ENCODE data around the gene IGFBP6. TPM values are rescaled to one million over a fixed set of nuclear protein-coding genes. Genes with fewer than 3 reads are reported as not detected.

Gene IGFBP6
- total and polyA plus RNA-seq, 2 donors (not counting 1 experiment from before 2014, with no cell fraction given): 0.30 TPM; not detected in 1

- no peak overlapping the region for H3K27ac Mint-ChIP-seq
- H3K4me1 Mint-ChIP-seq: peaks cover 42% of the 10 kb centered on the region
- 95% methylated on average over 11 of the region's 13 CpGs for WGBS (ENCODE audit: insufficient coverage)
- POLR2A ChIA-PET: no interaction called here
- Histone ChIP-seq H3K9me3 (ENCODE audit: control extremely low read depth in 1 of 3, control insufficient read depth in 2 of 3, insufficient read depth in 1 of 3, low read length in 2 of 3) (no peaks in the 10 kb centered on the region), H3K36me3 (replicated peaks in 1 of 2; ENCODE audit: control extremely low read depth in 1 of 2, control insufficient read depth in 1 of 2, extremely low read depth in 1 of 2, insufficient read depth in 2 of 2, low read length in 1 of 2) (no peaks in the 10 kb centered on the region), H2AFZ (ENCODE audit: insufficient read depth, low read depth, low read length, poor library complexity, severe bottlenecking) (no peak overlapping the region), H3K79me2 (ENCODE audit: control insufficient read depth, insufficient read depth, low read length) (no peaks in the 10 kb centered on the region), H3K4me3 (ENCODE audit: control extremely low read depth in 1 of 5, extremely low read depth in 1 of 5, insufficient read depth in 1 of 5, low read depth in 2 of 5, low read length in 4 of 5) (no peak overlapping the region), H3K4me1 (ENCODE audit: control insufficient read depth in 2 of 2, insufficient read depth in 2 of 2, low read length in 2 of 2) (peaks cover 37 to 49% of the 10 kb centered on the region in 2 donors), H3K4me2 (replicated peaks; ENCODE audit: low read depth, low read length, poor library complexity, severe bottlenecking) (no peak overlapping the region), H3K27me3 (replicated peaks in 1 of 4; ENCODE audit: control extremely low read depth in 1 of 4, control insufficient read depth in 3 of 4, insufficient read depth in 4 of 4, low read length in 3 of 4) (peaks cover 0 to 17% (median 7%) of the 10 kb centered on the region in 4 experiments), H3K9ac (ENCODE audit: low read length) (no peak overlapping the region), H4K20me1 (ENCODE audit: control insufficient read depth, insufficient read depth, low read length, poor library complexity, severe bottlenecking) (no peaks in the 10 kb centered on the region), H3K27ac (ENCODE audit: low read length in 2 of 2) (no peak overlapping the region)
- CTCF ChIA-PET: interaction anchor here (0.6 to 13.1 kb wide), 5 partner anchors 22 to 245 kb away, joined by 3 to 344 read pairs (median 4); partner anchors contain the start of gene SPRYD3
- no peak overlapping the region for H3K4me3 Mint-ChIP-seq
- ATAC-seq (ENCODE audit: low read depth) (no peak), DNase-seq (no peak)
- intact Hi-C loops (cut with micrococcal nuclease): no loop called here
- TF ChIP-seq EZH2 (IDR thresholded peaks at IDR 0.05; ENCODE audit: borderline replicate concordance, insufficient read depth, low read depth, low read length, poor library complexity, severe bottlenecking) (no peak), CTCF (IDR thresholded peaks at IDR 0.05) (no peak)
- no peaks in the 10 kb centered on the region for H3K9me3 Mint-ChIP-seq (ENCODE audit: insufficient read depth)
- peaks cover 10% of the 10 kb centered on the region for H3K27me3 Mint-ChIP-seq
Observed at GRCh38 chr12:53100466-53101151, 3.1 kb downstream of the IGFBP6 start.

- ATAC-seq (ENCODE audit: low read depth): no peak
- CTCF ChIA-PET: interaction anchor here (0.6 to 13.1 kb wide), 3 partner anchors 22 to 96 kb away, joined by 3 to 344 read pairs (median 3); partner anchors contain the start of gene SPRYD3
- H2AFZ ChIP-seq (ENCODE audit: insufficient read depth, low read depth, low read length, poor library complexity, severe bottlenecking): no peak overlapping the region
Observed at GRCh38 chr12:53101266-53101665, 3.8 kb downstream of the IGFBP6 start.

More at GRCh38 chr12:53101266-53101665, 3.8 kb downstream of the IGFBP6 start:
- H3K4me2 ChIP-seq (replicated peaks; ENCODE audit: low read depth, low read length, poor library complexity, severe bottlenecking): no peak overlapping the region
- H3K36me3 ChIP-seq (replicated peaks in 1 of 2; ENCODE audit: control extremely low read depth in 1 of 2, control insufficient read depth in 1 of 2, extremely low read depth in 1 of 2, insufficient read depth in 2 of 2, low read length in 1 of 2): no peaks in the 10 kb centered on the region
- Mint-ChIP-seq H3K9me3 (ENCODE audit: insufficient read depth) (no peaks in the 10 kb centered on the region), H3K4me3 (no peak overlapping the region), H3K27me3 (peaks cover 8% of the 10 kb centered on the region), H3K4me1 (peaks cover 40% of the 10 kb centered on the region), H3K27ac (no peak overlapping the region)
- H3K4me1 ChIP-seq (ENCODE audit: control insufficient read depth in 2 of 2, insufficient read depth in 2 of 2, low read length in 2 of 2): peaks cover 37 to 49% of the 10 kb centered on the region in 2 donors
- H3K9ac ChIP-seq (ENCODE audit: low read length): no peak overlapping the region
- DNase-seq: no peak
- H4K20me1 ChIP-seq (ENCODE audit: control insufficient read depth, insufficient read depth, low read length, poor library complexity, severe bottlenecking): no peaks in the 10 kb centered on the region
- H3K79me2 ChIP-seq (ENCODE audit: control insufficient read depth, insufficient read depth, low read length): no peaks in the 10 kb centered on the region
- intact Hi-C loops (cut with micrococcal nuclease): no loop called here
- POLR2A ChIA-PET: no interaction called here
- no peak overlapping the region for H3K27ac ChIP-seq (ENCODE audit: low read length in 2 of 2)
- 94% methylated on average over 7 of the region's 7 CpGs for WGBS (ENCODE audit: insufficient coverage)
- no peak overlapping the region for H3K4me3 ChIP-seq (ENCODE audit: control extremely low read depth in 1 of 5, extremely low read depth in 1 of 5, insufficient read depth in 1 of 5, low read depth in 2 of 5, low read length in 4 of 5)
- peaks cover 0 to 11% (median 7%) of the 10 kb centered on the region in 4 experiments for H3K27me3 ChIP-seq (replicated peaks in 1 of 4; ENCODE audit: control extremely low read depth in 1 of 4, control insufficient read depth in 3 of 4, insufficient read depth in 4 of 4, low read length in 3 of 4)
- TF ChIP-seq CTCF (IDR thresholded peaks at IDR 0.05): no peak
- no peak for TF ChIP-seq EZH2 (IDR thresholded peaks at IDR 0.05; ENCODE audit: borderline replicate concordance, insufficient read depth, low read depth, low read length, poor library complexity, severe bottlenecking)
- H3K9me3 ChIP-seq (ENCODE audit: control extremely low read depth in 1 of 3, control insufficient read depth in 2 of 3, insufficient read depth in 1 of 3, low read length in 2 of 3): no peaks in the 10 kb centered on the region

All from B cell (primary cell).